ENCODE measurements around the gene LRAT.

Gene LRAT

GRCh38 chr4:154779362-154779947, 35.7 kb downstream of the LRAT start:
- no peak for DNase-seq

GRCh38 chr4:154781126-154781982, 37.6 kb downstream of the LRAT start, which contains the start of gene RBM46:
Gene RBM46 (plus strand): TSS chr4:154781272. CDS start chr4:154796753, 15,481 bp downstream.
- no peak for DNase-seq

- DNase-seq: no peak
Measured at GRCh38 chr4:154781983-154782293, 38.1 kb downstream of the LRAT start.
